SK-N-SH (cell line): ENCODE results near the gene TNFSF11. TPM values are rescaled to one million over a fixed set of nuclear protein-coding genes. Genes with fewer than 3 reads are reported as not detected.

Source experiments
- CTCF ChIA-PET: fragments of 300-600, 350-600 bp; formaldehyde crosslinking; extraction: SDS; loops from one replicate; lab custom pipeline; 2021; lab: Yijun Ruan, JAX
- POLR2A ChIA-PET: fragments of 350-600 bp; sonication (Branson Sonifier 250); formaldehyde crosslinking; extraction: SDS; loops from one replicate; lab custom pipeline; 2020; ENCODE audit warnings: antibody characterized with exemption, inconsistent platforms; lab: Yijun Ruan, JAX
- DNase-seq: peaks from one replicate; pipeline ENCODE4 v3.0.0; 2012
- H2AFZ ChIP-seq: fragments of 200-600 bp; sonication (generic); 2 replicates; pipeline ENCODE4 v1.8.1; 2016; ENCODE audit warnings: antibody characterized with exemption, mild to moderate bottlenecking, low read depth
- H3F3A ChIP-seq: fragments of 200-600 bp; sonication (generic); replicated peaks from 2 replicates; pipeline ENCODE3; 2016; ENCODE audit warnings: antibody characterized with exemption, mild to moderate bottlenecking; ENCODE audit not compliant: insufficient read depth
- H3K27ac ChIP-seq, 2 experiments: fragments of 200-500 bp in 1 of 2; fragments of 200-600 bp in 1 of 2; sonication (Bioruptor generic) in 1 of 2; sonication (generic), shearing (Covaris generic) in 1 of 2; 2 replicates each; pipeline versions ENCODE4 v1.5.1 to v1.6.1; 2014 to 2016; ENCODE audit warnings: low read depth in 2 of 2, inconsistent platforms in 1 of 2, low read length in 1 of 2, mild to moderate bottlenecking in 1 of 2, mixed read lengths in 1 of 2
- H3K27me3 ChIP-seq: fragments of 200-600 bp; sonication (generic), shearing (Covaris generic); 2 replicates; pipeline ENCODE4 v1.6.1; 2016; ENCODE audit warnings: mixed run types; ENCODE audit not compliant: insufficient read depth
- H3K36me3 ChIP-seq, 2 experiments: fragments of 200-500 bp in 1 of 2; fragments of 200-600 bp in 1 of 2; sonication (Bioruptor generic) in 1 of 2; sonication (generic) in 1 of 2; replicated peaks in 1 of 2; 2 replicates each; pipeline versions ENCODE3 to v1.5.1; 2014 to 2016; ENCODE audit warnings: low read length in 1 of 2, mild to moderate bottlenecking in 1 of 2; ENCODE audit not compliant: insufficient read depth in 2 of 2, control insufficient read depth in 1 of 2
- H3K4me1 ChIP-seq, 2 experiments: fragments of 200-500 bp in 1 of 2; fragments of 200-600 bp in 1 of 2; sonication (Bioruptor generic) in 1 of 2; sonication (generic), shearing (Covaris generic) in 1 of 2; 2 replicates each; pipeline versions ENCODE4 v1.5.1 to v1.6.1; 2014 to 2016; ENCODE audit warnings: low read depth in 1 of 2, low read length in 1 of 2, mixed run types in 1 of 2; ENCODE audit not compliant: insufficient read depth in 2 of 2, control insufficient read depth in 1 of 2
- H3K4me2 ChIP-seq: fragments of 200-600 bp; sonication (generic), shearing (Covaris generic); 2 replicates; pipeline ENCODE4 v1.6.1; 2017; ENCODE audit warnings: mixed run types
- H3K4me3 ChIP-seq, 2 experiments: fragments of 200-500 bp in 1 of 2; fragments of 200-600 bp in 1 of 2; sonication (Bioruptor generic) in 1 of 2; sonication (generic), shearing (Covaris generic) in 1 of 2; 2 replicates each; pipeline versions ENCODE4 v1.5.1 to v1.8.1; 2014 to 2016; ENCODE audit warnings: low read depth in 2 of 2, inconsistent platforms in 1 of 2, low read length in 1 of 2, mild to moderate bottlenecking in 1 of 2, mixed read lengths in 1 of 2, moderate library complexity in 1 of 2
- H3K79me2 ChIP-seq: fragments of 200-600 bp; sonication (generic); 2 replicates; pipeline ENCODE4 v1.8.1; 2017; ENCODE audit warnings: mild to moderate bottlenecking; ENCODE audit not compliant: insufficient read depth
- H3K9ac ChIP-seq: fragments of 200-600 bp; sonication (generic); 2 replicates; pipeline ENCODE4 v1.6.1; 2017; ENCODE audit warnings: mixed run types
- H3K9me2 ChIP-seq: fragments of 200-600 bp; sonication (generic); 2 replicates; pipeline ENCODE4 v1.6.1; 2017; ENCODE audit warnings: mixed run types
- H3K9me3 ChIP-seq: fragments of 200-600 bp; sonication (generic); 2 replicates; pipeline ENCODE4 v1.6.1; 2017; ENCODE audit warnings: mixed run types, mild to moderate bottlenecking, moderate library complexity
- H4K20me1 ChIP-seq: fragments of 200-600 bp; sonication (generic); 2 replicates; pipeline ENCODE4 v1.6.1; 2017; ENCODE audit warnings: mild to moderate bottlenecking, mixed run types; ENCODE audit not compliant: insufficient read depth
- CHD2 ChIP-seq: fragments of 150-350 bp; IDR thresholded peaks from 2 replicates; pipeline ENCODE4 v1.6.1; 2018; ENCODE audit warnings: low read length; ENCODE audit not compliant: partially characterized antibody
- EP300 ChIP-seq, 2 experiments: IDR thresholded peaks; 2 replicates each; pipeline versions ENCODE4 v1.4.0 to v1.6.1; 2012; ENCODE audit warnings: borderline replicate concordance in 1 of 2, low read depth in 1 of 2, low read length in 1 of 2
- EZH2phosphoT487 ChIP-seq: fragments of 200-600 bp; sonication (generic); IDR thresholded peaks from 2 replicates; pipeline ENCODE4 v1.6.1; 2017; ENCODE audit warnings: low read depth, mixed run types, mild to moderate bottlenecking, antibody characterized with exemption, moderate library complexity, borderline replicate concordance
- FOXJ3 ChIP-seq: sonication (generic); formaldehyde crosslinking; IDR thresholded peaks from 2 replicates; pipeline ENCODE4 v1.5.1; 2020; ENCODE audit warnings: mild to moderate bottlenecking, missing genetic modification reagents
- FOXM1 ChIP-seq: IDR thresholded peaks from 2 replicates; pipeline ENCODE4 v1.4.0; 2012; ENCODE audit warnings: low read depth, mild to moderate bottlenecking
- GABPA ChIP-seq: IDR thresholded peaks from 2 replicates; pipeline ENCODE4 v1.4.0; 2012; ENCODE audit warnings: low read depth, mild to moderate bottlenecking
- GATA2 ChIP-seq: sonication (generic); formaldehyde crosslinking; IDR thresholded peaks from 2 replicates; pipeline ENCODE4 v1.5.0; 2020; ENCODE audit warnings: mild to moderate bottlenecking, missing genetic modification reagents
- MAX ChIP-seq: IDR thresholded peaks from 2 replicates; pipeline ENCODE4 v1.4.0; 2012; ENCODE audit warnings: low read depth
- MEF2A ChIP-seq: IDR thresholded peaks from 2 replicates; pipeline ENCODE4 v1.4.0; 2012; ENCODE audit warnings: low read depth, borderline replicate concordance
- MXI1 ChIP-seq: IDR thresholded peaks from 2 replicates; pipeline ENCODE4 v1.6.1; 2012; ENCODE audit warnings: mild to moderate bottlenecking, low read depth, low read length, improper control_type of control experiment
- NFIC ChIP-seq: IDR thresholded peaks from 2 replicates; pipeline ENCODE4 v1.4.0; 2012; ENCODE audit warnings: borderline replicate concordance
- PBX3 ChIP-seq: IDR thresholded peaks from 2 replicates; pipeline ENCODE4; 2012
- POLR2AphosphoS5 ChIP-seq: IDR thresholded peaks from 2 replicates; pipeline ENCODE4 v1.6.1; 2012; ENCODE audit warnings: low read depth, low read length
- RCOR1 ChIP-seq: fragments of 150-350 bp; IDR thresholded peaks from 2 replicates; pipeline ENCODE4 v1.6.1; 2017; ENCODE audit warnings: antibody characterized with exemption, low read length
- RFX5 ChIP-seq: IDR thresholded peaks from 2 replicates; pipeline ENCODE4 v1.6.1; 2012; ENCODE audit warnings: mild to moderate bottlenecking, improper control_type of control experiment, low read length
- RXRA ChIP-seq: IDR thresholded peaks from 2 replicates; pipeline ENCODE4 v1.4.0; 2012; ENCODE audit warnings: low read depth, mild to moderate bottlenecking, borderline replicate concordance
- SIN3A ChIP-seq: IDR thresholded peaks from 2 replicates; pipeline ENCODE4 v1.6.1; 2012; ENCODE audit warnings: low read depth, mild to moderate bottlenecking, low read length, moderate library complexity, borderline replicate concordance
- TAF1 ChIP-seq: IDR thresholded peaks from 2 replicates; pipeline ENCODE4 v1.6.1; 2012; ENCODE audit warnings: low read depth, mild to moderate bottlenecking, low read length, moderate library complexity, borderline replicate concordance
- TCF12 ChIP-seq: IDR thresholded peaks from 2 replicates; pipeline ENCODE4 v1.4.0; 2012
- USF1 ChIP-seq: IDR thresholded peaks from 2 replicates; pipeline ENCODE4 v1.4.0; 2012; ENCODE audit warnings: low read depth, borderline replicate concordance
- YY1 ChIP-seq: IDR thresholded peaks from 2 replicates; pipeline ENCODE4 v1.4.0; 2012; ENCODE audit warnings: low read depth, mild to moderate bottlenecking
- ZBTB33 ChIP-seq: IDR thresholded peaks from 2 replicates; pipeline ENCODE4 v1.4.0; 2012; ENCODE audit warnings: low read depth, borderline replicate concordance
- WGBS: methylation state at CpG from one replicate; pipeline ENCODE4 v1.1.6; 2017; ENCODE audit warnings: low lambda C conversion rate; 5-methylcytosine and 5-hydroxymethylcytosine counted together
- polyA plus RNA-seq, 3 experiments: library from polyadenylated mRNA; depleted of rRNA; stranded (reverse); fragments of >200 nt; gene quantifications; 2 replicates each; pipeline ENCODE4 v1.2.3, GENCODE V29; 2012

TNFSF11 gene
- polyA plus RNA-seq, 1 of the 3 experiments (the other 2 are of a cell fraction) = not detected

- H3K4me1 ChIP-seq = no peaks in the 10 kb centered on the region
- no peaks in the 10 kb centered on the region for H3K9me3 ChIP-seq
- H3K79me2 ChIP-seq = no peaks in the 10 kb centered on the region
- no peaks in the 10 kb centered on the region for H4K20me1 ChIP-seq
- no peak overlapping the region for H3K27ac ChIP-seq
- 30% methylated on average over 3 of the region's 3 CpGs for WGBS
- H3K9me2 ChIP-seq = no peaks in the 10 kb centered on the region
- no peaks in the 10 kb centered on the region for H3K27me3 ChIP-seq
- H2AFZ ChIP-seq = no peak overlapping the region; the same call in 1 of the 2 replicates
- POLR2A ChIA-PET = no interaction called here
- H3K4me2 ChIP-seq = no peak overlapping the region
- H3K4me3 ChIP-seq = no peak overlapping the region
- no peaks in the 10 kb centered on the region for H3F3A ChIP-seq
- H3K36me3 ChIP-seq = no peaks in the 10 kb centered on the region
- TF ChIP-seq EP300 (IDR thresholded peaks at IDR 0.05; ENCODE audit: borderline replicate concordance in 1 of 2, low read depth in 1 of 2, low read length in 1 of 2) (no peak), NFIC (no peak), MEF2A (no peak), MXI1 (no peak), POLR2AphosphoS5 (no peak), FOXJ3 (CRISPR knock-in tag) (no peak), RCOR1 (no peak), CHD2 (no peak)
- no peak overlapping the region for H3K9ac ChIP-seq
- no peak for DNase-seq
- CTCF ChIA-PET = no interaction called here
Measured at GRCh38 chr13:42561752-42562467, 12.0 kb upstream of the TNFSF11 start.

- H3K4me1 ChIP-seq = no peaks in the 10 kb centered on the region
- DNase-seq = no peak
- ChIA-PET POLR2A (no interaction called here), CTCF (no interaction called here)
- H3K4me2 ChIP-seq = no peak overlapping the region
- no peaks in the 10 kb centered on the region for H3F3A ChIP-seq
- no peak overlapping the region for H3K4me3 ChIP-seq
- no peaks in the 10 kb centered on the region for H3K36me3 ChIP-seq
- H3K9me3 ChIP-seq = 0 out of 2 replicates have a peak, but pooled peaks cover 7% of the 10 kb centered on the region
- no peaks in the 10 kb centered on the region for H3K27me3 ChIP-seq
- no peak overlapping the region for H3K27ac ChIP-seq
- no peaks in the 10 kb centered on the region for H3K79me2 ChIP-seq
- 67% methylated on average over 2 of the region's 2 CpGs for WGBS
- no peaks in the 10 kb centered on the region for H3K9me2 ChIP-seq
- H3K9ac ChIP-seq = no peak overlapping the region
- H2AFZ ChIP-seq = no peak overlapping the region
- TF ChIP-seq TCF12 (no peak), TAF1 (no peak), ZBTB33 (no peak), YY1 (no peak), FOXM1 (no peak), GATA2 (no peak), GABPA (no peak), USF1 (no peak), RFX5 (no peak), RXRA (no peak), EP300 (IDR thresholded peaks at IDR 0.05; ENCODE audit: borderline replicate concordance in 1 of 2, low read depth in 1 of 2, low read length in 1 of 2) (no peak), SIN3A (no peak), MAX (no peak), PBX3 (no peak), EZH2phosphoT487 (no peak)
- H4K20me1 ChIP-seq = no peaks in the 10 kb centered on the region
Measured at GRCh38 chr13:42567906-42568305, 6.0 kb upstream of the TNFSF11 start.
